HepG2 (cell line): ENCODE measurements around the gene STIP1. TPM values are rescaled to one million over a fixed set of nuclear protein-coding genes. Genes with fewer than 3 reads are reported as not detected.

Experiments used
- ATAC-seq: fragments of 200-7000 bp; cut with Tn5 transposase; 3 replicates; pipeline ENCODE4 v1.9.1; 2020; ENCODE audit warnings: mild to moderate bottlenecking, moderate library complexity
- BruUV-seq: library from RNA; stranded (reverse); fragments of 400-500 nt; replicated peaks from 2 replicates; lab custom pipeline; 2021; lab: Mats Ljungman, UMichigan
- CTCF ChIA-PET: fragments of 300-600 bp; formaldehyde crosslinking; extraction: SDS; loops from one replicate; lab custom pipeline; 2021; ENCODE audit warnings: low total read pairs, inconsistent platforms, low intra/inter-chr PET ratio; lab: Yijun Ruan, JAX
- POLR2A ChIA-PET: fragments of 350-600 bp; sonication (Branson Sonifier 250); formaldehyde crosslinking; loops from one replicate; lab custom pipeline; 2020; ENCODE audit warnings: antibody characterized with exemption, inconsistent platforms; lab: Yijun Ruan, JAX
- DNase-seq: peaks from one replicate; pipeline ENCODE4 v3.0.0-alpha.2; 2015; ENCODE audit warnings: low spot score
- FAIRE-seq: peaks from 3 replicates; lab custom pipeline; 2011; peaks lifted over from hg19 to GRCh38; lab: Jason Lieb, UNC
- H2AFZ ChIP-seq: one replicate; pipeline ENCODE4 v1.6.1; 2011; ENCODE audit warnings: low read length, inconsistent platforms
- H3K27ac ChIP-seq: fragments of 300-600 bp; 3 replicates; pipeline ENCODE4 v1.8.0; 2011; ENCODE audit warnings: mixed run types, mild to moderate bottlenecking, mixed read lengths, low read length, inconsistent platforms; ENCODE audit not compliant: insufficient read depth; ENCODE audit errors: extremely low read length
- H3K27me3 ChIP-seq, 2 experiments: fragments of 200-600 bp in 1 of 2; 2 replicates in 1 of 2; 3 replicates in 1 of 2; pipeline versions ENCODE4 v1.6.0 to v1.8.0; 2011; ENCODE audit warnings: low read length in 2 of 2, mild to moderate bottlenecking in 2 of 2, moderate library complexity in 2 of 2, inconsistent platforms in 1 of 2; ENCODE audit not compliant: insufficient read depth in 2 of 2, control insufficient read depth in 1 of 2
- H3K36me3 ChIP-seq, 2 experiments: fragments of 200-600 bp in 1 of 2; replicated peaks in 1 of 2; 2 replicates in 1 of 2; 3 replicates in 1 of 2; pipeline versions ENCODE4 v1.5.1 to v1.8.0; 2011; ENCODE audit warnings: low read length in 2 of 2, inconsistent platforms in 1 of 2; ENCODE audit not compliant: insufficient read depth in 2 of 2, control insufficient read depth in 1 of 2
- H3K4me1 ChIP-seq: 2 replicates; pipeline ENCODE4 v1.5.1; 2012; ENCODE audit warnings: low read length, inconsistent platforms; ENCODE audit not compliant: insufficient read depth
- H3K4me2 ChIP-seq: 2 replicates; pipeline ENCODE4 v1.6.0; 2011; ENCODE audit warnings: low read depth, low read length, inconsistent platforms
- H3K4me3 ChIP-seq, 3 experiments: fragments of 200-600 bp in 1 of 3; sonication (generic), shearing (Covaris generic) in 1 of 3; replicated peaks in 1 of 3; 2 replicates each; pipeline ENCODE4 v1.5.1; 2011 to 2016; ENCODE audit warnings: low read length in 3 of 3, inconsistent platforms in 2 of 3, low read depth in 2 of 3, mild to moderate bottlenecking in 2 of 3, control low read depth in 1 of 3, mixed read lengths in 1 of 3; ENCODE audit not compliant: insufficient read depth in 1 of 3
- H3K79me2 ChIP-seq: one replicate; pipeline ENCODE4 v1.6.1; 2011; ENCODE audit warnings: low read length, inconsistent platforms; ENCODE audit not compliant: insufficient read depth
- H3K9ac ChIP-seq: 2 replicates; pipeline ENCODE4 v1.6.0; 2011; ENCODE audit warnings: mild to moderate bottlenecking, low read depth, low read length, inconsistent platforms; ENCODE audit not compliant: insufficient read depth
- H3K9me3 ChIP-seq: 2 replicates; pipeline ENCODE4 v1.5.1; 2012; ENCODE audit warnings: mild to moderate bottlenecking, low read length
- H4K20me1 ChIP-seq: 2 replicates; pipeline ENCODE4 v1.6.0; 2011; ENCODE audit warnings: inconsistent platforms, mild to moderate bottlenecking, low read length, moderate library complexity; ENCODE audit not compliant: insufficient read depth
- AGO1 ChIP-seq: fragments of 200-400 bp; formaldehyde crosslinking; IDR thresholded peaks from 2 replicates; pipeline ENCODE4 v1.6.1; 2017; ENCODE audit warnings: mild to moderate bottlenecking, low read depth, low read length, moderate library complexity; ENCODE audit not compliant: poor library complexity, severe bottlenecking
- AGO2 ChIP-seq: fragments of 200-400 bp; formaldehyde crosslinking; optimal IDR thresholded peaks from 2 replicates; pipeline ENCODE3; 2017; ENCODE audit warnings: mild to moderate bottlenecking, low read depth, low read length, moderate library complexity
- KLF11 ChIP-seq: IDR thresholded peaks from 2 replicates; pipeline ENCODE4 v1.6.1; 2016; ENCODE audit warnings: missing compliant biosample characterization
- NR3C1 ChIP-seq: sonication (generic); formaldehyde crosslinking; IDR thresholded peaks from 2 replicates; pipeline ENCODE4 v1.4.0; 2020; ENCODE audit warnings: missing genetic modification reagents
- RBFOX2 ChIP-seq: fragments of 200-400 bp; formaldehyde crosslinking; IDR thresholded peaks from 2 replicates; pipeline ENCODE4 v1.6.1; 2017; ENCODE audit warnings: low read depth, mild to moderate bottlenecking, low read length
- ZNF484 ChIP-seq: sonication (generic); formaldehyde crosslinking; IDR thresholded peaks from 2 replicates; pipeline ENCODE4 v1.5.1; 2020; ENCODE audit warnings: mild to moderate bottlenecking, low read depth, missing genetic modification reagents, borderline replicate concordance
- ZNF562 ChIP-seq: sonication (generic); formaldehyde crosslinking; IDR thresholded peaks from 2 replicates; pipeline ENCODE4 v1.8.0; 2022; ENCODE audit warnings: missing genetic modification reagents, borderline replicate concordance
- WGBS: methylation state at CpG from one replicate; pipeline ENCODE4 v1.1.6; 2017; ENCODE audit warnings: low lambda C conversion rate; 5-methylcytosine and 5-hydroxymethylcytosine counted together
- in situ Hi-C: cut with HindIII; loops from 2 replicates; pipeline ENCODE4 v1.10.0; 2017; ENCODE audit warnings: low pct_unique_long_range_greater_than_20kb; ENCODE audit not compliant: extremely low pct_ligation_motif_present
- intact Hi-C: fragments of 100-400 bp; cut with micrococcal nuclease; formaldehyde crosslinking; loops from one replicate; pipeline ENCODE4 v1.10.0; 2022; ENCODE audit not compliant: unreplicated experiment
- polyA plus RNA-seq, 8 experiments: library from polyadenylated mRNA; depleted of rRNA in 3 of 8; stranded (reverse) in 7 of 8; unstranded in 1 of 8; fragments of >200 nt; fragmentation: Illumina TruSeq in 4 of 8; extraction: Trizol in 4 of 8; gene quantifications; 2 replicates each; pipeline versions ENCODE4 v1.2.1 to v1.2.3, GENCODE V29; 2011 to 2016; ENCODE audit warnings: low read depth in 4 of 8, missing spikeins in 1 of 8, mixed read lengths in 1 of 8; ENCODE audit not compliant: insufficient read depth in 1 of 8
- total RNA-seq, 5 experiments: library from RNA; depleted of rRNA; stranded (reverse); fragments of >200 nt; fragmentation: Illumina TruSeq; extraction: Trizol; gene quantifications; 2 replicates each; pipeline ENCODE4 v1.2.3, GENCODE V29; 2016; ENCODE audit warnings: low read depth in 1 of 5
- TF ChIP-seq, protein P1 (sequence below): sonication (generic); formaldehyde crosslinking; IDR thresholded peaks from 2 replicates; pipeline ENCODE4 v1.4.0; 2020; ENCODE audit warnings: missing genetic modification reagents
- TF ChIP-seq, protein P2 (sequence below): sonication (generic); formaldehyde crosslinking; IDR thresholded peaks from 2 replicates; pipeline ENCODE4 v1.5.1; 2020; ENCODE audit warnings: mild to moderate bottlenecking, missing genetic modification reagents, moderate library complexity

Gene STIP1
- total and polyA plus RNA-seq, 2 of the 13 experiments (the other 11 are each of a cell fraction or from before 2014, with no cell fraction given) = 81.1 to 217 TPM

GRCh38 chr11:64219755-64220154 lies 33.8 kb downstream of the STIP1 start:
- H3K36me3 ChIP-seq = peaks cover 0 to 3% of the 10 kb centered on the region in 2 experiments; a peak in 2 of 5 replicates
- H3K9ac ChIP-seq = no peak overlapping the region
- H2AFZ ChIP-seq = no peak overlapping the region
- H3K4me3 ChIP-seq = no peak overlapping the region
- no peaks in the 10 kb centered on the region for H3K27me3 ChIP-seq
- BruUV-seq = no TSS peak
- no peaks in the 10 kb centered on the region for H3K9me3 ChIP-seq
- no peak for DNase-seq
- no peak overlapping the region for H3K27ac ChIP-seq
- intact Hi-C loops (no loop called here), in situ Hi-C loops (no loop called here)
- TF ChIP-seq AGO1 (peak; percentile 8), NR3C1 (CRISPR knock-in tag) (no peak)
- TF ChIP-seq, protein P1, sequence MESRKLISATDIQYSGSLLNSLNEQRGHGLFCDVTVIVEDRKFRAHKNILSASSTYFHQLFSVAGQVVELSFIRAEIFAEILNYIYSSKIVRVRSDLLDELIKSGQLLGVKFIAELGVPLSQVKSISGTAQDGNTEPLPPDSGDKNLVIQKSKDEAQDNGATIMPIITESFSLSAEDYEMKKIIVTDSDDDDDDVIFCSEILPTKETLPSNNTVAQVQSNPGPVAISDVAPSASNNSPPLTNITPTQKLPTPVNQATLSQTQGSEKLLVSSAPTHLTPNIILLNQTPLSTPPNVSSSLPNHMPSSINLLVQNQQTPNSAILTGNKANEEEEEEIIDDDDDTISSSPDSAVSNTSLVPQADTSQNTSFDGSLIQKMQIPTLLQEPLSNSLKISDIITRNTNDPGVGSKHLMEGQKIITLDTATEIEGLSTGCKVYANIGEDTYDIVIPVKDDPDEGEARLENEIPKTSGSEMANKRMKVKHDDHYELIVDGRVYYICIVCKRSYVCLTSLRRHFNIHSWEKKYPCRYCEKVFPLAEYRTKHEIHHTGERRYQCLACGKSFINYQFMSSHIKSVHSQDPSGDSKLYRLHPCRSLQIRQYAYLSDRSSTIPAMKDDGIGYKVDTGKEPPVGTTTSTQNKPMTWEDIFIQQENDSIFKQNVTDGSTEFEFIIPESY (CRISPR knock-in tag) = peak; percentile 84
- H3K79me2 ChIP-seq = no peaks in the 10 kb centered on the region
- H3K4me1 ChIP-seq = peaks cover 37% of the 10 kb centered on the region
- H4K20me1 ChIP-seq = no peaks in the 10 kb centered on the region
- CTCF ChIA-PET = no interaction called here
- H3K4me2 ChIP-seq = no peak overlapping the region
- peak; percentile 32 for ATAC-seq
- POLR2A ChIA-PET = no interaction called here
- no peak for FAIRE-seq
- 100% methylated on average over 1 of the region's 10 CpGs for WGBS

- ChIA-PET POLR2A (no interaction called here), CTCF (no interaction called here)
- Histone ChIP-seq H3K27me3 (no peaks in the 10 kb centered on the region), H4K20me1 (no peaks in the 10 kb centered on the region), H3K36me3 (peaks cover 0 to 3% of the 10 kb centered on the region in 2 experiments; a peak in 2 of 5 replicates), H3K79me2 (no peaks in the 10 kb centered on the region), H3K4me1 (peaks cover 37% of the 10 kb centered on the region), H3K9me3 (no peaks in the 10 kb centered on the region), H3K4me2 (no peak overlapping the region), H2AFZ (no peak overlapping the region), H3K4me3 (no peak overlapping the region), H3K9ac (no peak overlapping the region), H3K27ac (no peak overlapping the region)
- BruUV-seq = no TSS peak
- intact Hi-C loops (no loop called here), in situ Hi-C loops (no loop called here)
- no peak for FAIRE-seq
- TF ChIP-seq AGO1 (peak; percentile 28), ZNF562 (no peak), AGO2 (peak; percentile 59), ZNF484 (CRISPR knock-in tag) (no peak), RBFOX2 (no peak), KLF11 (CRISPR knock-in tag) (no peak)
- TF ChIP-seq, protein P2, sequence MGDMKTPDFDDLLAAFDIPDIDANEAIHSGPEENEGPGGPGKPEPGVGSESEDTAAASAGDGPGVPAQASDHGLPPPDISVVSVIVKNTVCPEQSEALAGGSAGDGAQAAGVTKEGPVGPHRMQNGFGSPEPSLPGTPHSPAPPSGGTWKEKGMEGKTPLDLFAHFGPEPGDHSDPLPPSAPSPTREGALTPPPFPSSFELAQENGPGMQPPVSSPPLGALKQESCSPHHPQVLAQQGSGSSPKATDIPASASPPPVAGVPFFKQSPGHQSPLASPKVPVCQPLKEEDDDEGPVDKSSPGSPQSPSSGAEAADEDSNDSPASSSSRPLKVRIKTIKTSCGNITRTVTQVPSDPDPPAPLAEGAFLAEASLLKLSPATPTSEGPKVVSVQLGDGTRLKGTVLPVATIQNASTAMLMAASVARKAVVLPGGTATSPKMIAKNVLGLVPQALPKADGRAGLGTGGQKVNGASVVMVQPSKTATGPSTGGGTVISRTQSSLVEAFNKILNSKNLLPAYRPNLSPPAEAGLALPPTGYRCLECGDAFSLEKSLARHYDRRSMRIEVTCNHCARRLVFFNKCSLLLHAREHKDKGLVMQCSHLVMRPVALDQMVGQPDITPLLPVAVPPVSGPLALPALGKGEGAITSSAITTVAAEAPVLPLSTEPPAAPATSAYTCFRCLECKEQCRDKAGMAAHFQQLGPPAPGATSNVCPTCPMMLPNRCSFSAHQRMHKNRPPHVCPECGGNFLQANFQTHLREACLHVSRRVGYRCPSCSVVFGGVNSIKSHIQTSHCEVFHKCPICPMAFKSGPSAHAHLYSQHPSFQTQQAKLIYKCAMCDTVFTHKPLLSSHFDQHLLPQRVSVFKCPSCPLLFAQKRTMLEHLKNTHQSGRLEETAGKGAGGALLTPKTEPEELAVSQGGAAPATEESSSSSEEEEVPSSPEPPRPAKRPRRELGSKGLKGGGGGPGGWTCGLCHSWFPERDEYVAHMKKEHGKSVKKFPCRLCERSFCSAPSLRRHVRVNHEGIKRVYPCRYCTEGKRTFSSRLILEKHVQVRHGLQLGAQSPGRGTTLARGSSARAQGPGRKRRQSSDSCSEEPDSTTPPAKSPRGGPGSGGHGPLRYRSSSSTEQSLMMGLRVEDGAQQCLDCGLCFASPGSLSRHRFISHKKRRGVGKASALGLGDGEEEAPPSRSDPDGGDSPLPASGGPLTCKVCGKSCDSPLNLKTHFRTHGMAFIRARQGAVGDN = peak; percentile 22; the same call in 1 of the 2 replicates
- WGBS = 95% methylated on average over 2 of the region's 17 CpGs
- ATAC-seq = peak; percentile 5; the same call in 2 of the 3 replicates
- DNase-seq = no peak
Observed at GRCh38 chr11:64220271-64220670, 34.3 kb downstream of the STIP1 start.
